ENCODE data around the gene PSMB5.

PSMB5 gene

GRCh38 chr14:23033251-23033727, 1.4 kb downstream of the PSMB5 start:
- no peak for TF ChIP-seq CTCF (IDR thresholded peaks at IDR 0.05; ENCODE audit: extremely low read depth, insufficient read depth, missing control alignments)
- in situ Hi-C loops (cut with MboI; ENCODE audit: low pct_unique_long_range_greater_than_20kb, low sequenced_read_pairs, unreplicated experiment) = no loop called here
- DNase-seq (ENCODE audit: low spot score) = no peak

- DNase-seq (ENCODE audit: low spot score) = no peak
- in situ Hi-C loops (cut with MboI; ENCODE audit: low pct_unique_long_range_greater_than_20kb, low sequenced_read_pairs, unreplicated experiment) = no loop called here
- TF ChIP-seq CTCF (IDR thresholded peaks at IDR 0.05; ENCODE audit: extremely low read depth, insufficient read depth, missing control alignments) = no peak
Observed at GRCh38 chr14:23030936-23031335, 3.8 kb downstream of the PSMB5 start.

- no peak for DNase-seq (ENCODE audit: low spot score)
- TF ChIP-seq CTCF (IDR thresholded peaks at IDR 0.05; ENCODE audit: extremely low read depth, insufficient read depth, missing control alignments) = no peak
- in situ Hi-C loops (cut with MboI; ENCODE audit: low pct_unique_long_range_greater_than_20kb, low sequenced_read_pairs, unreplicated experiment) = no loop called here
Observed at GRCh38 chr14:23028799-23029198, 5.9 kb downstream of the PSMB5 start.

- no peak for TF ChIP-seq CTCF (IDR thresholded peaks at IDR 0.05; ENCODE audit: extremely low read depth, insufficient read depth, missing control alignments)
- in situ Hi-C loops (cut with MboI; ENCODE audit: low pct_unique_long_range_greater_than_20kb, low sequenced_read_pairs, unreplicated experiment) = no loop called here
- no peak for DNase-seq (ENCODE audit: low spot score)
Observed at GRCh38 chr14:23025151-23025814, 9.4 kb downstream of the PSMB5 start.

- DNase-seq (ENCODE audit: low spot score) = no peak
- no peak for TF ChIP-seq CTCF (IDR thresholded peaks at IDR 0.05; ENCODE audit: extremely low read depth, insufficient read depth, missing control alignments)
- in situ Hi-C loops (cut with MboI; ENCODE audit: low pct_unique_long_range_greater_than_20kb, low sequenced_read_pairs, unreplicated experiment) = no loop called here
Observed at GRCh38 chr14:23024612-23025075, 10.1 kb downstream of the PSMB5 start.

GRCh38 chr14:23023795-23024152, 10.9 kb downstream of the PSMB5 start:
- no peak for TF ChIP-seq CTCF (IDR thresholded peaks at IDR 0.05; ENCODE audit: extremely low read depth, insufficient read depth, missing control alignments)
- no peak for DNase-seq (ENCODE audit: low spot score)
- in situ Hi-C loops (cut with MboI; ENCODE audit: low pct_unique_long_range_greater_than_20kb, low sequenced_read_pairs, unreplicated experiment) = no loop called here
